ENCODE measurements around the gene SNAPC4.

- TF ChIP-seq CTCF (IDR thresholded peaks at IDR 0.05) (no peak), POLR2AphosphoS5 (IDR thresholded peaks at IDR 0.05) (no peak)
Observed at GRCh38 chr9:136436055-136436634, 36.2 kb upstream of the SNAPC4 start.

Data from sigmoid colon (tissue), 4 donors.